Skin epidermis (tissue), 12 donors: Measurements from ENCODE around the gene MYEF2.

Source experiments
- H3K27ac ChIP-seq, 21 experiments: fragments of 200-600 bp; sonication (generic) in 11 of 21; one replicate each; pipeline ENCODE4 v1.5.0; 2020; ENCODE audit warnings: mild to moderate bottlenecking in 3 of 21, inconsistent platforms in 2 of 21, moderate library complexity in 2 of 21
- H3K4me3 ChIP-seq, 7 experiments: fragments of 200-600 bp; sonication (generic) in 2 of 7; one replicate each; pipeline ENCODE4 v1.5.0; 2020; ENCODE audit warnings: inconsistent platforms in 2 of 7, mild to moderate bottlenecking in 2 of 7, moderate library complexity in 1 of 7

MYEF2 gene

DNA sequence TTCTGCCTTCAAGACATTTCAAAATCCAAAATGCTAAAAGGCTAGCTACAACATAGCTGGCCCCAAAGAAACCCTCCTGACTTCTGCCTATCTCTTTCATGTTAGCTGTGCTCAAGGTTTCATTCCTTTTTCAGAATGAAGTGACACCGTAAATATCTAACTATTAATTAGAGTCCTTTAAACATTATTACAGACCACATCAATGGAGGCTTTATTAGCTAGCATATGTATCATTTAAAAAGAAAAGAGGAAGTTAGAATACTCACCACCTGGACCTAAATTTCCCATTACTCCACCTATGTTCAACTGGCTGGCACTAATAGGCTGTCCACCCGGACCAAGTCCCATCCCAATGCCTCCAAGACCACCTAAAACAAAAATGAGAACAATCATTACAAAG lies 24.6 kb downstream of the MYEF2 start:
- Histone ChIP-seq H3K27ac (no peak overlapping the region), H3K4me3 (no peak overlapping the region)

DNA sequence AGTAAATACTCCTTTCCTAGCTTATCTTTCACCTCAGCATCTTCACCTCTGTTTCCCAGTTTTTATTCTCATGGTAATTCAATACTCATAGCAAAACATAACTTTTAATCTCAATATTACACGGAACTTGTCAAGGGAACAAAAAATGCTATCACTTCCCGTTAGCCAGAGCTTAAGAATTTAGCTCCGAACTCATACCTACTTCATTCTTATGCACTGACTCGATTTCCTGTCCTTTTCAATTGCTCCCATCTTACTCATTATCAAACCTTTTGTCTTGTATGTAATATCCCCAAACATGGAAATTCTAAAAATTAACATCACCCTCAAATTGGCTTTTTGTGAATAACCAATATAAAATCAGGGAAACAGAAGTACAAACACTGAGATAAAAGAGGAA lies 28.2 kb downstream of the MYEF2 start:
- H3K4me3 ChIP-seq: no peak overlapping the region
- H3K27ac ChIP-seq: no peak overlapping the region

DNA sequence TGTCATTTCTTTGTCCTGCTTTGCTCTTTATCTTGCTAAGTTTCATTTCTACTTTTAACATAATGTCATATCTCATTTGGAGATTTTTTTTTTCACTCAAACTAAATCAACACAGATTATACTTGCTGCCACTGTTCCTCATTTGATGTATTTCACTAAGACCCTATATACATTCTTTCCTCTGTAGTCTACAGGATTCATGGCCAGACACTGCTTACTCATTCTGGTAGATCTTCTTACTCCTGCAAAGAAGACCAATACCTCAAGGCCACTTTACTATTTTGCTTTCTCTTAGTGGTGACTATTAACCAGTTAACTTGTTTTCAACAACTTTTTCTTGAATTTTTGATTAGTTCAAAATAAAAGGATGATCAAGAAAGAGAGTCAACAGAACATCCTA lies 30.7 kb downstream of the MYEF2 start:
- Histone ChIP-seq H3K4me3 (no peak overlapping the region), H3K27ac (no peak overlapping the region)

DNA sequence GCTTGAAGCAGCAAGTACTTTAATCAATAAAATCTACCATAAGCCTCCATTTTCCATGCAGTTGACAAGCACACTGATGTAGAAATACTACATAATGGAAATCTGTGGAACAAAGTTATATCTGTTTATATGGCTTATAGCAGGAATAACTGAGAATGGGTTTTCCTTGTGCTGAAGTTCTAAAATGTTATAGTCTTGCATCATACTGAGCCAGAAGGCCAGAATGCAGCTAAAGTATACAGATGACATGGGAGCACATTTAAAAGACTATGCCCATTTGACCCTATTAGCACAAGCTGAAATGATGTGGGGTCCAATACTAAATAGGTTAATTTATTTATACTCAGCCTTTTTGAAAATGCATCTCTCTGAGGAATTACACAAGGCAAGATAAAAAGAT lies 32.2 kb downstream of the MYEF2 start:
- H3K27ac ChIP-seq: no peak overlapping the region
- H3K4me3 ChIP-seq: no peak overlapping the region

DNA sequence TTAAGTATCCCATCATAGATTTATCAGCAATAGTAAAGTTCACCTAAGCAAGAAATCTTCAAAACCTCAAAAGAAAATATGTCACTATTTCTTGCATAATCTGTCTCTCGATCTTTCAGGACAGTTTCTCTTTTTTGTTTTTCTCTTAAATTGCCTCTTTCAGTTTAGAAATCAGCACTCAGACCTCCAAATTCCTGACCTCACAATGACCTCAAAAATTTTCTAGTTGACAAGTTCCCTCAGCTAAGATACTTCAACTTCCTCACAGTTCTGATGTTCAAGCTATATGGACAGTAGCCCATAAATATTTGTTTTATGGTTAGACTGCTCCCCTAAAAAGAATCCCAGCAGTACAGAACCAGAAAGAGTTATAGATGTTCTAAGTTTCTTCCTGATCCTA lies 33.2 kb downstream of the MYEF2 start:
- H3K27ac ChIP-seq: no peak overlapping the region
- H3K4me3 ChIP-seq: no peak overlapping the region

DNA sequence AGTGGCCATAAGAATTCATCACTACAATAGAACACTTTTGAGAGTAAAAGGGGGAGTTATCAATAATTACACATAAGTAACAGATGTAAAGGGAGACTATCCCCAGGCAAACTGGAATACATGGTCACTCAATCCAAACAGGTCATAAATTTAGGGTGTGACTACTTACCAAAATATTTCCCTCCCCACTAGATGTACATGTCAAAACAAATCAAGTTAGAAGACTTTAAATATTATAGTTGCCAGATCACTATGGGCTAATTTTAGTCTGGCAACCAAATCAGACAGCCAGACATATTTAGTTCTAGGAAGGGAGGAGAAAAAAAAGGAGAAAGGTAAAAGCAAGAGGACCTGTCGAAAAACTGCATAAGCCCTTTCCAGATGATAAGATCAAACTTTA lies 34.2 kb downstream of the MYEF2 start:
- no peak overlapping the region for H3K4me3 ChIP-seq
- H3K27ac ChIP-seq: no peak overlapping the region

DNA sequence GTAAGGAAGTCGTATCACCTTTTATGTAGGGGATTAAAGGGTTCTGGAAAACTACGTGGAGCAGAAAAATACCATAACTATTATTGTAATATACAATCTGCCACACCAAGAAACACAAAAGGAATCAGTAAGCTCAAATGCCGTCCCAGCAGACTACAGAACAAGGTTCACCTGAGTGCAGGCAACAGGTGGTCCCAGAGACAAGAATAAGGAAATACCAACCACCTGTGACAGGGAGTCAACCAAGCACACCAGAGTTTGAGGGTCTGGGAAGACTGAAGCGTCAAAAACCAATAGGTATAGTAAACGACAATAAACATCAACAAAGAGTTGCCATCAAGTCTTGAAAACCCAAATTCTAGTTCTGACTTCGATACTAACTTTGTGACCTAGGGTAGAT lies 45.2 kb downstream of the MYEF2 start:
- no peak overlapping the region for H3K27ac ChIP-seq
- H3K4me3 ChIP-seq: no peak overlapping the region

DNA sequence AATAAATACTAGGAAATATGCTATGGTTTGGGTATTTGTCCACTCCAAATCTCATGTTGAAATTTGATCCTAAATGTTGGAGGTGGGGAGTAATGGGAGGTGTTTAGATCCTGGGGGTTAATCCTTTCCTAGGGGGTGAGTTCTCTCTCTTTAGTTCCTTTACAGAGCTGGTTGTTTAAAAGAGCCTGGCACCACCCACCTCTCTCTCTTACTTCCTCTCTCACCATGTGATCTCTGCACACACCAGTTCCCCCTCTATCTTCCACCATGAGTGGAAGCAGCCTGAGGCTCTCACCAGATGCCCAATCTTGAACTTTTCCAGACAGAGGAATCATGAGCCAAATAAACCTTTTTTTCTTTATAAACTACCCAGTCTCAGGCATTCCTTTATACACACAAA lies 46.8 kb downstream of the MYEF2 start:
- H3K27ac ChIP-seq: no peak overlapping the region

DNA sequence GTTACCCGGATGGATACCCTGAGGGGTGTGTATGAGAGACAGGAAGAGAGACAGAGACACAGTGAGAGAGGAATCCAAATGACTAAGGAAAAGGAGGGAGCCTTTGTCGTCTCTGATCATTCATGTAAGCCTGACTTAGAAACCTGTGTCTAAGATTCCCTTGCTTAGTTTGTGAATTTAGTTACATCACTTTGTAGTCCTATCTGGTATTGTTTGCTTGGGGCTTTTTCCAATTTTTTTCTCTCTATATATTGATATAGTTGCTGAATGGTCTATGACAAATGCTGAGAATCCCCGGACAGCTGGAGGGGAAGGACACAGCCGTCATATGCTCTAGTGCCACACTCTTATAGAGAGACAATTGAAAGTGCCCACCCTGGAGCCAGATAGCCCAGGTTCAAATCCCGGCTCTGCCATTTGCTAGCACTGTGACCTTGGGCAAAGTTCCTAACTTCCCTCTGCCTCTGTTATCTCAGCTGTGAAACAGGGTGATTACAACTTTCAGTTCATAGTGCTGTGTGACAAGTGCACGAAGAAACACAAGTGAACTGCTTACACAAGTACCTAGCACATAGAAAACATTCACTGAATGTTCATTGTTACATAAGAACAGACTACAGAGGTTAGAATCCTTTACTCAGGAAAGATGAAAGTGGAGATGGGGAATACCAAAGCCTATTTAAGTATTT lies 51.3 kb downstream of the MYEF2 start:
- Histone ChIP-seq H3K27ac (no peak overlapping the region), H3K4me3 (no peak overlapping the region)

More for the DNA sequence above, 46.8 kb downstream of the MYEF2 start:
- H3K4me3 ChIP-seq: no peak overlapping the region

DNA sequence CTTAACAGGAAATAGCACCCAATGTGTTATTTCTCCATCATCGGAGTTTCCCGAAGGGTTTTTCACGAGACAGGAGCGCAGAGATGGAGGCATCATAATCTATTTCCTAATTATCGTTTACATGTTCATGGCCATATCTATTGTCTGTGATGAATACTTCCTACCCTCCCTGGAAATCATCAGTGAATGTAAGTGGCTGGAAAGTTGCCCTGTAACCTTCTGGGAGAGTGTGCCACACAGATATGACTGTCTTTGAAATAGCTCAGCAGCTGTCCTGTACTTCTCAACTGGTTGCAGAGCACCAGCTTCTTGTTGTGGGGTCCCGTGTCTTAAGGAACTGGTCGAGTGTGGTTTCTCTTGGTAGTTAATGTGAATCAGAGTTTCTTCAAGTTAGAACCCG lies 56.2 kb downstream of the MYEF2 start:
- H3K27ac ChIP-seq: peak overlapping the region in 1 of 21 experiments; percentile 48

DNA sequence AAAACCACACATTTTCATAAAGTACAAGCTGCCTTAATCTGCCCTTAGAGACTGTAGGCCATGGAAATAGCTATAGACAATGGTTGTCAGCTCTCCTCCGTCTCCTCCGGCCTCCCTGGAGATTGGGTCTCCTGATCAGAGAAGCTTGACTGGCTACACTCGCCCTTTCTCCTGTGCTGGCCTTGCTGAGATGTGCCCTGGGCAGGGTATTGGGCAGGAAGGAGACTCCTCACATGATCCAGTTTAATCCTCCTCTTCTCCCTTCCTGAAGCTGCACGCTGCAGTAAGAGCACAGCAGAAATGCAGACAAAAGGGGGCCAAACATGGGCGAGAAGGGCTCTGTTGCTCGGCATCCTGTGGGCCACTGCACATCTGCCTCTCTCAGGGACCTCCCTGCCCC lies 57.4 kb downstream of the MYEF2 start, which contains the start of gene SLC24A5:
SLC24A5 (plus strand) TSS at position 246 of the 400 bp plus-strand sequence; CDS start at position 301, 55 bp downstream.
- H3K4me3 ChIP-seq: no peak within 1 kb of the TSS
- peak within 1 kb of the TSS in 1 of 21 experiments; percentile 39 for H3K27ac ChIP-seq

More for the DNA sequence above, 56.2 kb downstream of the MYEF2 start:
- no peak overlapping the region for H3K4me3 ChIP-seq

DNA sequence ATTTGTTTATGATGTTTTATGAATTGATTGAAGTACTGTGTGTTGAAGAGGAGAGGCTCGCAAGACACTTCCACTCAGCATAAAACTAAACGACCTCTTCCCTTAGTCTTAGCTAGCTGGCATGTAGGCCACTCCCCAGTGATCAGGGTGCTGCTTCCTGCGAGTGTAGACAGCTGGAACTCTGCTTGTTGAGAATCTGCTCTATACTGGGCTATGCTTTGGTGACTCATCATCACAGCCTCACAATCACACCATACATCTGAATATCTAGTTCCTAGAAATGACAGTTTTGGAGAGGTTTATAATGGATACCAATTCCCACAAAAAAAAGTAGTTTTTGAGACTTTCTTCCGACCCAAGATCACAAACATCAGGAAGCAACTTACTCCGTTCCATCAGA lies 58.8 kb downstream of the MYEF2 start:
- Histone ChIP-seq H3K27ac (no peak overlapping the region), H3K4me3 (no peak overlapping the region)

DNA sequence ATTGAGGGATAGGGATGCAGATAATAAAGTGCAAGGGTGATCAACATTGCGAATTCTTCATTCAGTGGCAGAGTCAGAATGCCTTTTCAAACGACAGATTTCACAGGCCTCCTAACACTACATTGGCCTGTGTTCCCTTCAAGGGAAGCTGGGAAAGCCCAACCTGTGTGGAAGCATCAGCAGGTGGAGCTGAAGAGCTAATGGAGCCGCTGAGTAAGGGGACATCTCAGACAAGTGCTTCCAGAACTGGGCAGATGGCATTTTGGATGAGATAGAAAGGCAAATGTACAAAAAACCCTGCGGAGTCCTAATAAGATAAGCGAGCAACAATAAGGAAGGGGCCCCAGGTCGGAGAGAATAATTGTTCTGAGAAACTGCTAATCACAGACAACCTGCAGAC lies 65.9 kb downstream of the MYEF2 start:
- H3K4me3 ChIP-seq: no peak overlapping the region
- no peak overlapping the region for H3K27ac ChIP-seq

DNA sequence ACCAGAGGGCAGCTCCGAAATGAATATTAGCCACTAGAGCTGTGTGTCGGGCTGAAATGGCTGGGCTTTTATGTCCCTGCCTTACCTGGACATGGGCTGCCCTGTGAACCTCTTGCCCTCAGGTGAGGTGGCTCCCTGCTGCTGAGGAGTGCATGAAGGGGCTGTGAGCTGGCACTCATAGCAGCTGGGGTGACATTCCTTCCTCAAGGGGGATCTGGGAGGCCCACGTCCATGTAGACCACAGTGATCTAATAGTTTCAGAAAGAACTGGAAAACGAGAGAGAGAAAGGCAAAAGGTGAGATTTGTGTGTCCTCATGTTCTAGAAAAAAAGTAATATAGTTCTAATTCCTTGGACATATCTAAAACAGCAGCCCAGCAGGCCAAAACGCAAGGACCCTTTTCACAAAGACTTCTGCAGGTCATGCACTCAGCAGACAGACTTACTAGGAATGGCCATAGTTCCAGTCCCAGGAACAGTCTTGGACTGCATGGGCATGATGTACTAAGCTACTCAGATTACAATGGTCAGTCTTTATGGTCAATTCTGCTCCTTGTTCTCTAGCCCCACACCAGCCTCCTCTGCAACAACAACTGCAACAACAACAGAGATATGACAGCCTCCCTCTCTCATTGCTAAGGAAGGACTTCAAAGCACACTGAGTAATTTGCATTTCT lies 68.1 kb downstream of the MYEF2 start:
- Histone ChIP-seq H3K4me3 (no peak overlapping the region), H3K27ac (peak overlapping the region in 1 of 21 experiments; percentile 24)

DNA sequence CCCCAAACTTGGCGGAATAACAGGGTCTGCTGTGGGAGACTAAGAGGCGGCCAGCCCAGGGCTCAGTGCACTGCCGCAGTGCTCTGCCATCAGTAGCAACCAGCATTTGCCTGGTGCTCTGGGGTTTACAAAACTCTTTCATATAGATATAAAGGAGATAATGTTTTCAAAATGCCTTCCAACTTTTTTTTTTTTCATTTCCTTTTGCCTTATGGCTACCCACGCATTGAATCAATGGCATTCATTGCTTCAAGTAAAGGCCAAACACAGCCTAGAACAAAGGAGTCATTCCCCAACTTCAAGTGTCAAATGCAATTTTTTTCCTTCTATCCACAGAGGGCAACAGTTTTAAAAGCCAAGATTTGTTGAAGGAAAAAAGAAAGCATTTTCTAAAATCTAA lies 68.9 kb downstream of the MYEF2 start:
- no peak overlapping the region for H3K4me3 ChIP-seq
- H3K27ac ChIP-seq: peak overlapping the region in 1 of 21 experiments; percentile 45

DNA sequence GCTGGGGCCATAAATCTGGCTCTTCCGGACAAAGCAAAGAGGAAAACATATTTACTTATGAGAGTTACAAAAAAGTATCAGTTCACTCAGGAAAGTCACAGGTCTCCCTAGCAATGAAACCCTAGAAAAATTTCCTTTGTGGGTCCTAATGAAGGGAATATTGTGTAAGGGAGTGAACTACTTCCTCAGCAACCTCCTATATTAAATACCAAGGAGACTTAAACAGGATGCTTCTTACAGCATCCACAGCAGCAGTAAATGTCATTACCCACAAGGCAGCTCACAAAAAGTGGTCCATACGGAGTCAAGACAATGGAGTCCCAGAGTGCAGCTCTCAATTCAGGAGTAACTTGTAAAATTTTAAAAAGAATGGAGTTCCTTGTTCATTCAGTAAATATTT lies 72.2 kb downstream of the MYEF2 start:
- Histone ChIP-seq H3K27ac (no peak overlapping the region), H3K4me3 (no peak overlapping the region)

DNA sequence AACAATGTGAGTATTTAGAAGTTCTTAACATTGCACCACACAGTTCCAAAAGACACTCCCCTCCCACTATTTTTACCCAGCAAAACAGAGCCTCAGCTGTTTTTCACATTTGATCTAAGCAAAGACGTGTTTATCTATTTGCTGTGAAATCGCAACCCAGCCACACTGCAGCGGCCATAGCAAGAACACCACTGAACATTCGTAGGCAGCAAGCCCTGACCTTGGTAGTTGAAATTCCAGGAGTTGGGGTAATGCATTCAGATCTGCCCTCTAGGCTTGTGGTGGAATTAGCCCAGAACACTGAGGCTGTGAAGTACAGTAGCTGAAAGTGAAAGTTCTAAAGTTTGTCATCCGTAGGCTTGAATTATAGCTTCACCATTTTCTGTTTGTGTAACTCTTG lies 74.4 kb downstream of the MYEF2 start:
- Histone ChIP-seq H3K4me3 (no peak overlapping the region), H3K27ac (no peak overlapping the region)

DNA sequence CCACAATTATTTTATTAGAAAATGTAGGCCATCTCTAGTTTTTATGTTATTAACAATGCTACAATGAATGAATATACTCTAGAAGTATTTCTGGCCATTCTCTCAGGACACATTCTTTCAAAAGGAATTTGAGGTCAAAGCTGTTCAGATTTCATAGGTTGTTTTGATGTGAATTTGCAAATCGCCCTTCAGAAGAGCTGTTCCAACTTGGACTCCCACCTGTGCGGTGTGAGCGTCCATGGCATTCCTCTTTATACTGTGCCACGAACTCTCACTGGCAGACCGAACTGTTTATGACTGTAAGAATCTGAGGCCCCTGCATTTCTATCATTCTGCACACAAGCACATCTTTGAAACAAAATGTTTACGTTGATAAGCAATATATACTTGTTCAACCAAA lies 75.9 kb downstream of the MYEF2 start:
- Histone ChIP-seq H3K4me3 (no peak overlapping the region), H3K27ac (no peak overlapping the region)

DNA sequence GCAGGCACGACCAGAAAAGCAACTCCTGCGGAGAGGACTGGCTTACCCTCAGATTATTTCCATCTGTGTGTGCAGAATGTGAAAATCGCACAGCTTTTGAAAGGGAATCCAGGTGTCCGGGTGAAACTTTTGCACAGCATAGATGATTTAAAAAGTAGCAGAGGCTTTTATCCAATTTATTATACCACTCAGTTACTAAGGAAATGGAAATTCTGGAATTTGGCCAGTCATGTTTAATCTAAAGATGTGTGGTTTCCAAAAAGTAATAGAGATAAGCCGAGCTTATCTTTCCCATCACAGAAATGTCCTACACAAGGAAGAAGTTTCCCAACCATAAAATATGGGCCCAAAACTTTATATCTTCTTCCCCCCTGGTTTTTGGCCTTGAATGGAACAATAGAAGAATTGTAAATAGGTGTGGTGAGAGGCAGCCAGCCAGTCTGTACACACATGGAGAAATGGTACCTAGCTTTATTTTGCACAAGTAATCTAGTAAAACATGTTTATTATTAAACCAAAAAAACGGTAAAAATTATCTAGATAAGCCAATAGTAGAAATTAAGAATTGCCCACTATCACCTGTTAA lies 76.6 kb downstream of the MYEF2 start:
- Histone ChIP-seq H3K27ac (no peak overlapping the region), H3K4me3 (no peak overlapping the region)

DNA sequence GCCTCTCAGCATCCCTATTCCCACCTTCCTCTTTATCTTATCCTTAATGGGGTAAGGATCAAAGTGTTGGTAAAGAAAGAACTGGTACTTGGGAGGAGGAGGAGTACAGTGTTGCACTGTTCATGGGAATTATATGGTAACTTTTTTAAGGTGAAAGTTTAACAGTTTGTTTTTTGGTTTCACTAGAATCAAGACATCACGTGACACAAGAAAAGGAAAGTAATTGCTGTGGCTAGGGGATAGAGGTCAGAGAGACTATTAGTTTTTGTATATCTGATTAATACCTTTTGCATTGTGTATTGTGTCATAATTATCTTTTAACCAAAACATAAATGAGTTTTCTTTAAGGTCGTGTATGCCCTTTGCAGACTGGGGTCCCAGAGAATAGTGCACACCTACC lies 80.8 kb downstream of the MYEF2 start:
- H3K4me3 ChIP-seq: no peak overlapping the region
- H3K27ac ChIP-seq: no peak overlapping the region

DNA sequence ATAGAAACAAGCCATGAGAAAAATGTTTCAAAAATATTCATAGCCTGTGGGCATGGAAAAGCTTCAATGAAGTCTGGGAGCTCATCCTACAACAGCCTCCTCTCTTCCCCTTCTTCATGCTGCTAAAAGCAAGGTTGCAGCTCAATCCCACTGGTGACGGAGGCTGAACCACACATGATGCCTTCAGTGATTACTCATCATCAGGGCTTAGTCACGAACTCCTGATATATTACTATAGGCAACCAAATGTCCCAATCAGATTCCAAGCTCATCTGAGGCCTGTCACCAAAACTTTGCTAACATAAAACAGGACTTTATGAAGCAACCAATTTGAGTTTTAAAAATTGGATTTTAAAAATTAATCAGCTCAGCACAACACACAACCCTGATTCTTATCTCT lies 81.3 kb downstream of the MYEF2 start:
- H3K27ac ChIP-seq: no peak overlapping the region
- no peak overlapping the region for H3K4me3 ChIP-seq
